ENCODE results near the gene TOMM40L. TPM values are rescaled to one million over a fixed set of nuclear protein-coding genes. Genes with fewer than 3 reads are reported as not detected.

The TOMM40L gene
- 25.3 and 28.0 TPM in 2 replicates for total RNA-seq

DNA sequence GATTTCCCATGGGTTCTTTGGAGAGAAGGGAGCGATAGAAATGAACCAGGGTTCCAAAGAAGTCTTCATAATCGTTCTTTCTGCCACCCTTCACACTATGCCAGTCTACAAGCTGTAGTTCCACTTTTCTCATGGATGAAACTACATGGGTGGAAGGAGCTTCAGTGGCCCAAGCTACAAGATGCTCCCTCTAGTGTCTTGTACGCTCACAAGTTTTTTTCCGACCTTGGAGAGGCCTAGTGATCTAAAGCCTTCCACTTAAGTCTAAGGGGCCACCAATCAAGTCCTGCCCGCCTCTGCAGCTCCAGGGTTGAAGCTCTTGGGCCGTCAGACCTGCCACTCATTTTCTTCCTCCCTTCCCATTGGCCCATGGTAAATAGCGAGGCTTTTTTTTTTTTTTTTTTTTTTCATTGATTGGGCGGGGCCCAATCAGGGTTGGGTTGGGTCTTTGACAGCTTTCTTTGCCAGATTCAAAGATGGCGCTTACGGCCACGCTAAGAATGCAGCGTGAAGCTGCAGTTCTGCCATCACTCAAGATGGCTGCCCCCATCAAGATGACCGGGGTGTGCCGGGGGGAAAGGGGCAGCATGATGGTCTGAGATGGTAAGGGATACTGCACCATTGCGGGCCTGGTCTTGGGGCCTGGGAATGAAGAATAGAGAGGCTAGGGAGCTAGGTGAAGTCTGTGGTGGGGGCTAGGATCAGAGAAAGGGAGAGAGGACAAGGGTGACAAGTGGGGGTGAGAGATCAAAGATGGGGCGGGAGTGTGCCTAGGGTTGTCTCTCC, at the start of gene TOMM40L:
TSS of gene TOMM40L (plus strand) at position 527 of the 786 bp plus-strand sequence. CDS start 430 bp downstream, outside the sequence.
- Mint-ChIP-seq H3K4me3 (peak within 1 kb of the TSS; percentile 99), H3K4me1 (ENCODE audit: low read depth) (peaks cover 24% of the 10 kb centered on the region), H3K27me3 (ENCODE audit: insufficient read depth) (peaks cover 3% of the 10 kb centered on the region), H3K27ac (peak within 1 kb of the TSS; percentile 100), H3K9me3 (no peaks in the 10 kb centered on the region), H3K36me3 (ENCODE audit: low read depth) (peaks cover 18% of the 10 kb centered on the region)
- intact Hi-C loops (cut with micrococcal nuclease): loop anchor here (1.0 to 5.0 kb wide), 12 partner anchors 15 to 541 kb away; partner anchors contain the start of genes ATF6, CFAP126, NDUFS2 and NIT1
- DNase-seq (ENCODE audit: low spot score): peak; percentile 87

- Mint-ChIP-seq H3K36me3 (ENCODE audit: low read depth) (peaks cover 31% of the 10 kb centered on the region), H3K4me1 (ENCODE audit: low read depth) (peaks cover 60% of the 10 kb centered on the region), H3K9me3 (no peaks in the 10 kb centered on the region), H3K27ac (peak overlapping the region; percentile 100), H3K27me3 (ENCODE audit: insufficient read depth) (no peaks in the 10 kb centered on the region), H3K4me3 (peak overlapping the region; percentile 98)
- intact Hi-C loops (cut with micrococcal nuclease): loop anchor here (1.0 to 2.0 kb wide), 5 partner anchors 9 to 44 kb away; partner anchors contain the start of genes DEDD and PPOX
- DNase-seq (ENCODE audit: low spot score): no peak
These were observed 49.3 kb upstream of the TOMM40L start for GRCh38 chr1:161176468-161177111.

DNA sequence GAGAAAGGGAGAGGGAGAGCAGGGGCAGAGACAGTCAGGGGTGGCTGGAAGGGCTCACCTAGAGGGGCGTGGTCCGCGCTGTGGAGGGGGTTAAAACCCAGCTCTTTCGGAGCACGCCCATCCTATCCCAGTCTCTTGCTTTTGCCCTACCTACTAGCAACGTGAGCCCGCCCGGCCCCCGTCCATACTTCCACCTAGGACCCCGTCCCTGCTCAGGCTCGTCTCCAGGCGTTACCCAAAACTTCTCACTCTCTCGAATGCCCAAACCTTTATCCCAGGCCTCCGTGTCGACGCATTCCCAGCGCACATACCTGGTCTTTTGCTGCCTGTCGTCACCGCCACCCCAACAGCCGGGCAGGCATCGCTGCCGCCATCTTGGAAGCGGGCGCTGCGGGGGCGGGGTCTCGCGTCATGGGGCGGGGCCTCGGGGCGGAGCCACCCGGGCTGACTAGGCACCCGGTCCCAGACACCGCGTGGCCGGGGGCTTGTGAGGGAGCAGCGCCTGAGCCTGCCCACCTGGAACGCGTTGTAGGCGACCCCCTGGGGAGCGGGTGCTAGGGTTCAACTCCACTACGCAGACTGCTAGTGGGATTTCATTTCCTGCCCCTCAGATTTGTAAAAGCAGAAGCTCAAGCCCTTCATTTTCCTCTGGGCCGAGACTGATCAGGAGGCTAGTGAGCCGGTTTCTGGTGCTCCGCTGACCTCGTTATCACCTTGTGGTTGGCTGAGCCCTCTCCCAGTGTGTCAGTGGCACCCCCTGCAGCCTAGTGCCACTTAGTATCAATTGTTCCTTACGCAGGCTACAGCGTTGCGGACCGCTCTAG, 48.5 kb upstream of the TOMM40L start, which contains the start of gene B4GALT3:
TSS of gene B4GALT3 (minus strand) at position 396 of the 824 bp plus-strand sequence. CDS start 1,447 bp downstream, outside the sequence.
- Mint-ChIP-seq H3K9me3 (no peaks in the 10 kb centered on the region), H3K4me1 (ENCODE audit: low read depth) (peaks cover 67% of the 10 kb centered on the region), H3K27me3 (ENCODE audit: insufficient read depth) (no peaks in the 10 kb centered on the region), H3K36me3 (ENCODE audit: low read depth) (peaks cover 27% of the 10 kb centered on the region), H3K4me3 (peak within 1 kb of the TSS; percentile 98), H3K27ac (peak within 1 kb of the TSS; percentile 100)
- DNase-seq (ENCODE audit: low spot score): peak; percentile 91
- intact Hi-C loops (cut with micrococcal nuclease): loop anchor here (1.0 to 2.0 kb wide), 5 partner anchors 8 to 45 kb away; partner anchors contain the start of genes DEDD and PPOX

GRCh38 chr1:161177936-161178244, 48.0 kb upstream of the TOMM40L start:
- Mint-ChIP-seq H3K27ac (peak overlapping the region; percentile 100), H3K4me1 (ENCODE audit: low read depth) (peaks cover 73% of the 10 kb centered on the region), H3K4me3 (peak overlapping the region; percentile 98), H3K27me3 (ENCODE audit: insufficient read depth) (no peaks in the 10 kb centered on the region), H3K36me3 (ENCODE audit: low read depth) (peaks cover 22% of the 10 kb centered on the region), H3K9me3 (no peaks in the 10 kb centered on the region)
- intact Hi-C loops (cut with micrococcal nuclease): loop anchor here (1.0 to 2.0 kb wide), 5 partner anchors 7 to 46 kb away; partner anchors contain the start of genes DEDD and PPOX
- no peak for DNase-seq (ENCODE audit: low spot score)

GRCh38 chr1:161179698-161180097, 46.2 kb upstream of the TOMM40L start:
- intact Hi-C loops (cut with micrococcal nuclease): loop anchor here (5.0 kb wide), 1 partner anchor 208 kb away; no protein-coding TSS in a partner anchor
- Mint-ChIP-seq H3K36me3 (ENCODE audit: low read depth) (peaks cover 7% of the 10 kb centered on the region), H3K27me3 (ENCODE audit: insufficient read depth) (no peaks in the 10 kb centered on the region), H3K9me3 (no peaks in the 10 kb centered on the region), H3K4me1 (ENCODE audit: low read depth) (peaks cover 78% of the 10 kb centered on the region), H3K4me3 (no peak overlapping the region), H3K27ac (no peak overlapping the region)
- DNase-seq (ENCODE audit: low spot score): no peak

DNA sequence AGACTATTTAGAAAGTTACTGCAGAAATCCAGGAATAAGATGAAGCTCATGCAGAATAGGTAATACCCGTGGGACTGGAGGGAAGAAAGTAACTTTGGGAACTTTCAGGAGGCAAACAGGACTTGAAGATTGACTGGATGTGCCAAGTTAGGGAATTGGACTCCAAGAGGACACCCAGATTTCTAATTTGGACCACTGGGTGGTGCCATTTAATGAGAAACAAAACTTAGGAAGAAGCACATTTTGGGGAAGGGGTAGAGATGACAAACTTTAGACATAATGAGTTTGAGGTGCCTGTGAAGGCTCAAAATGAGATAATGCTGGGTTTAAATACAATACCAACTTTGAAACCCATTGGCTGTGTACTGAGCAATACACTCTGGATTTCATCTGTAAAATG, 45.2 kb upstream of the TOMM40L start:
- Mint-ChIP-seq H3K27ac (peak overlapping the region; percentile 71), H3K4me3 (peak overlapping the region; percentile 37), H3K9me3 (no peaks in the 10 kb centered on the region), H3K27me3 (ENCODE audit: insufficient read depth) (no peaks in the 10 kb centered on the region), H3K36me3 (ENCODE audit: low read depth) (peaks cover 6% of the 10 kb centered on the region), H3K4me1 (ENCODE audit: low read depth) (peaks cover 75% of the 10 kb centered on the region)
- intact Hi-C loops (cut with micrococcal nuclease): loop anchor here (5.0 kb wide), 1 partner anchor 207 kb away; no protein-coding TSS in a partner anchor
- no peak for DNase-seq (ENCODE audit: low spot score)

DNA sequence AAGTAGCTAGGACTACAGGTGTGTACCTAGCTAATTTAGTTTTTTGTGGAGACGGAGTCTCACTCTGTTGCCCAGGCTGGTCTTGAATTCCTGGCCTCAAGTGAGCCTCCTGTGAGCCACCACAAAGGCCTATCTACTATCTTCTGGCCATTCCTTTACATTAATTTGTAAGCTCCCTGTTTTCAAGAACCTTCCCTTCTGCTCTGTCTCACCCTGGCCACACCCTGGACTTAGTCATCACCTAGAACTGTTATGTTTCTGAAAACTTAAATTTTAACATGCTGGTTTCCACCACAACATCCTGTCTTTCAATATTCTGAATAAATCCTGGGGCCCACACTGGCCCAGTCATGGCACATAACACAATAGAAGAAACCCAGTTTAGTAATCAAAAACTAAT, 43.6 kb upstream of the TOMM40L start:
- H3K4me1 Mint-ChIP-seq (ENCODE audit: low read depth): peaks cover 78% of the 10 kb centered on the region
- peak overlapping the region; percentile 66 for H3K4me3 Mint-ChIP-seq
- no peaks in the 10 kb centered on the region for H3K27me3 Mint-ChIP-seq (ENCODE audit: insufficient read depth)
- no peaks in the 10 kb centered on the region for H3K9me3 Mint-ChIP-seq
- peak overlapping the region; percentile 92 for H3K27ac Mint-ChIP-seq
- peaks cover 8% of the 10 kb centered on the region for H3K36me3 Mint-ChIP-seq (ENCODE audit: low read depth)
- DNase-seq (ENCODE audit: low spot score): peak; percentile 55
- intact Hi-C loops (cut with micrococcal nuclease): loop anchor here (1.0 to 5.0 kb wide), 5 partner anchors 15 to 205 kb away; partner anchors contain the start of genes PPOX and UFC1

DNA sequence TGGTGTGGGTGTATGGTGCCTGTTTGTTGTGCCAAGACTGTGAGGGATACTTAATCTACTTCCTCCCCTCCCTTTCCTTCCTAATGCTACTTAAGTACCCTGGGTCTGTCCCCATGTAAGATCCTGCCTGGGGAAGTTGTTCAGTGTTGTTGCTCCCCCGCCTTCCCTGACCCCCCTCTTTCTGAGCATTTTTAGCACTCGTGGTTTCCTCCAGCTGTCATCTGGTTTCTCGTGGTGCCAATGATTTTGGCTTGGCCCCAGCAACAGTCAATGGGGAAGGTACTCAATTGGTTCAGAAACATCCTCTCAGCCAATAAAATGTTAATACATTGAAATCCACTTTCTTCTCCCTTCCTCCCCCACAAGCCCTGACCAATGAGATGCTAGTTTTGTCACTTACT, 40.6 kb upstream of the TOMM40L start:
- peaks cover 81% of the 10 kb centered on the region for H3K4me1 Mint-ChIP-seq (ENCODE audit: low read depth)
- H3K9me3 Mint-ChIP-seq: no peaks in the 10 kb centered on the region
- H3K27ac Mint-ChIP-seq: peak overlapping the region; percentile 95
- H3K4me3 Mint-ChIP-seq: peak overlapping the region; percentile 53
- H3K36me3 Mint-ChIP-seq (ENCODE audit: low read depth): peaks cover 8% of the 10 kb centered on the region
- H3K27me3 Mint-ChIP-seq (ENCODE audit: insufficient read depth): no peaks in the 10 kb centered on the region
- peak; percentile 74 for DNase-seq (ENCODE audit: low spot score)
- intact Hi-C loops (cut with micrococcal nuclease): loop anchor here (1.0 kb wide), 2 partner anchors 8 to 17 kb away; partner anchors contain the start of genes B4GALT3 and NDUFS2

GRCh38 chr1:161185732-161186311, 40.0 kb upstream of the TOMM40L start:
- Mint-ChIP-seq H3K9me3 (no peaks in the 10 kb centered on the region), H3K27me3 (ENCODE audit: insufficient read depth) (no peaks in the 10 kb centered on the region), H3K36me3 (ENCODE audit: low read depth) (peaks cover 8% of the 10 kb centered on the region), H3K4me3 (peak overlapping the region; percentile 56), H3K4me1 (ENCODE audit: low read depth) (peaks cover 76% of the 10 kb centered on the region), H3K27ac (peak overlapping the region; percentile 95)
- no peak for DNase-seq (ENCODE audit: low spot score)
- intact Hi-C loops (cut with micrococcal nuclease): loop anchor here (1.0 kb wide), 2 partner anchors 9 to 16 kb away; partner anchors contain the start of genes B4GALT3 and NDUFS2

DNA sequence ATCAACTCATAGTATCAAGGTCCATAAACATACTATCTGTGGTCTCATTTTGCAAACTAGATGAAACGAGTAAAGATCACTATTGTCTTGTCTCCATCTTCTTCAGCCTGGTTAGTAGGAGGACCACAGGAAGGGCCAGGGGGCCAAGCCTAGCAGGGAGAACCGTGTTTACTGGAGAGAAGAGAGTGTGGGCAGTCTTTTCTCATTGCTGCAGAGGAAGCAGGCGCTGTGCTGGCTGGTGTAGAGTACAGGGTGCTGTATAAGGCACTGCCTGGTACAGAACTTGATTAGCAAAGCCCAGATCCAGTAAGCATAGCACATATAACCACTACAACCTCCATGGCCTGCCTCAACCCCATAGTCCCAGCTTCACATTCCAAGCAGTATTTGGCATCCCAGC, 38.5 kb upstream of the TOMM40L start:
- intact Hi-C loops (cut with micrococcal nuclease): no loop called here
- peak overlapping the region; percentile 49 for H3K27ac Mint-ChIP-seq
- no peaks in the 10 kb centered on the region for H3K9me3 Mint-ChIP-seq
- no peaks in the 10 kb centered on the region for H3K27me3 Mint-ChIP-seq (ENCODE audit: insufficient read depth)
- H3K4me3 Mint-ChIP-seq: no peak overlapping the region
- DNase-seq (ENCODE audit: low spot score): no peak
- peaks cover 7% of the 10 kb centered on the region for H3K36me3 Mint-ChIP-seq (ENCODE audit: low read depth)
- peaks cover 73% of the 10 kb centered on the region for H3K4me1 Mint-ChIP-seq (ENCODE audit: low read depth)

- Mint-ChIP-seq H3K27me3 (ENCODE audit: insufficient read depth) (no peaks in the 10 kb centered on the region), H3K27ac (peak overlapping the region; percentile 56), H3K36me3 (ENCODE audit: low read depth) (peaks cover 6% of the 10 kb centered on the region), H3K9me3 (no peaks in the 10 kb centered on the region), H3K4me3 (no peak overlapping the region), H3K4me1 (ENCODE audit: low read depth) (peaks cover 70% of the 10 kb centered on the region)
- no peak for DNase-seq (ENCODE audit: low spot score)
- intact Hi-C loops (cut with micrococcal nuclease): no loop called here
These were observed 37.5 kb upstream of the TOMM40L start for GRCh38 chr1:161188381-161188780.

DNA sequence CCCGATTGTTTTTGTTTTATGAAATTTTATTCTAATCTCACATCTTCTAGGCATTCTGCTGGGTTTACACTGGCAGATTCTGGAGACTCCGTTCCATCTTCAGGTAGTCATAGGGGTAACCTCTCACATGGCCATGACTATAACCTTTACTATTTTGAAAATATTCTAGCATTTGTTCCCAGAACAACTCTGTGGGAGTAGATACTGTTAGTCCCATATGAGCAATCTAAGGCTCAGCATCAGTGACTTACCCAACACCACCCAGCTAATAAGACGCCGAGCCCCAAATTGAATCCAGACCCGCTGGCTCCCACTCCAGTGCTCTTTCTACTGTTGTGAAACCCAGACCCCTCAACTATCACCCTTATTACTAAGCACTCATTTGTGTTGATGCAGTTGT, 36.8 kb upstream of the TOMM40L start:
- intact Hi-C loops (cut with micrococcal nuclease): no loop called here

More for the DNA sequence above, 36.8 kb upstream of the TOMM40L start:
- H3K27me3 Mint-ChIP-seq (ENCODE audit: insufficient read depth): no peaks in the 10 kb centered on the region
- H3K27ac Mint-ChIP-seq: no peak overlapping the region
- H3K4me3 Mint-ChIP-seq: no peak overlapping the region
- DNase-seq (ENCODE audit: low spot score): no peak
- H3K36me3 Mint-ChIP-seq (ENCODE audit: low read depth): peaks cover 6% of the 10 kb centered on the region
- peaks cover 66% of the 10 kb centered on the region for H3K4me1 Mint-ChIP-seq (ENCODE audit: low read depth)
- H3K9me3 Mint-ChIP-seq: no peaks in the 10 kb centered on the region
